Measurements from ENCODE around the gene NPAS3.

NPAS3 gene

GRCh38 chr14:32906672-32907071 lies 32.0 kb upstream of the NPAS3 start:
- ChIA-PET CTCF (interaction anchor here (1.2 kb wide), 2 partner anchors 10 to 12 kb away, joined by 3 to 4 read pairs; no protein-coding TSS in a partner anchor), POLR2A (no interaction called here)
- no peak for TF ChIP-seq CTCF (IDR thresholded peaks at IDR 0.05; ENCODE audit: control extremely low read depth, extremely low read depth, low read depth, missing control alignments)
- no peak for DNase-seq (ENCODE audit: extremely low spot score)

- CTCF ChIA-PET: no interaction called here
- no peak for TF ChIP-seq CTCF (IDR thresholded peaks at IDR 0.05; ENCODE audit: control extremely low read depth, extremely low read depth, low read depth, missing control alignments)
- no peak for DNase-seq (ENCODE audit: extremely low spot score)
- POLR2A ChIA-PET: no interaction called here
Measured at GRCh38 chr14:32908196-32909084, 30.2 kb upstream of the NPAS3 start.

- TF ChIP-seq CTCF (IDR thresholded peaks at IDR 0.05; ENCODE audit: control extremely low read depth, extremely low read depth, low read depth, missing control alignments): no peak
- POLR2A ChIA-PET: no interaction called here
- no peak for DNase-seq (ENCODE audit: extremely low spot score)
- CTCF ChIA-PET: no interaction called here
Measured at GRCh38 chr14:32913725-32914124, 25.0 kb upstream of the NPAS3 start.

- ChIA-PET CTCF (no interaction called here), POLR2A (no interaction called here)
- no peak for TF ChIP-seq CTCF (IDR thresholded peaks at IDR 0.05; ENCODE audit: control extremely low read depth, extremely low read depth, low read depth, missing control alignments)
- DNase-seq (ENCODE audit: extremely low spot score): no peak
Measured at GRCh38 chr14:32914391-32914790, 24.3 kb upstream of the NPAS3 start.

- CTCF ChIA-PET: no interaction called here
- no peak for DNase-seq (ENCODE audit: extremely low spot score)
- POLR2A ChIA-PET: no interaction called here
- no peak for TF ChIP-seq CTCF (IDR thresholded peaks at IDR 0.05; ENCODE audit: control extremely low read depth, extremely low read depth, low read depth, missing control alignments)
Measured at GRCh38 chr14:32920696-32921276, 17.9 kb upstream of the NPAS3 start.

- CTCF ChIA-PET: no interaction called here
- TF ChIP-seq CTCF (IDR thresholded peaks at IDR 0.05; ENCODE audit: control extremely low read depth, extremely low read depth, low read depth, missing control alignments): no peak
Measured at GRCh38 chr14:32925439-32925838, 13.2 kb upstream of the NPAS3 start.

More at GRCh38 chr14:32925439-32925838, 13.2 kb upstream of the NPAS3 start:
- POLR2A ChIA-PET: no interaction called here
- no peak for DNase-seq (ENCODE audit: extremely low spot score)
